ENCODE data around the gene KRTAP10-4. TPM values are rescaled to one million over a fixed set of nuclear protein-coding genes. Genes with fewer than 3 reads are reported as not detected.

The KRTAP10-4 gene
- total RNA-seq, 4 donors from 2014 or later = not detected

GRCh38 chr21:44568667-44569556 is 4.6 kb upstream of the KRTAP10-4 start:
- no peaks in the 10 kb centered on the region for H3K9me3 ChIP-seq
- no peak overlapping the region for H3K4me3 ChIP-seq
- DNase-seq = no peak
- no peaks in the 10 kb centered on the region for H3K36me3 ChIP-seq
- no peak overlapping the region for H3K27ac ChIP-seq
- H3K4me1 ChIP-seq = no peaks in the 10 kb centered on the region
- intact Hi-C loops (cut with DNase I; ENCODE audit: low total_unique reads) = no loop called here
- H3K27me3 ChIP-seq = no peaks in the 10 kb centered on the region
- TF ChIP-seq POLR2A (IDR thresholded peaks at IDR 0.05) = no peak
- TF ChIP-seq CTCF (IDR thresholded peaks at IDR 0.05) = no peak

GRCh38 chr21:44569861-44570517 is 3.5 kb upstream of the KRTAP10-4 start:
- DNase-seq = no peak
- Histone ChIP-seq H3K4me3 (no peak overlapping the region), H3K27ac (no peak overlapping the region), H3K36me3 (no peaks in the 10 kb centered on the region), H3K4me1 (no peaks in the 10 kb centered on the region), H3K9me3 (no peaks in the 10 kb centered on the region), H3K27me3 (no peaks in the 10 kb centered on the region)
- TF ChIP-seq CTCF (IDR thresholded peaks at IDR 0.05) (no peak), POLR2A (IDR thresholded peaks at IDR 0.05) (no peak)
- intact Hi-C loops (cut with DNase I; ENCODE audit: low total_unique reads) = no loop called here

GRCh38 chr21:44571296-44571695 is 2.2 kb upstream of the KRTAP10-4 start:
- Histone ChIP-seq H3K27me3 (no peaks in the 10 kb centered on the region), H3K4me3 (no peak overlapping the region), H3K4me1 (no peaks in the 10 kb centered on the region), H3K27ac (no peak overlapping the region), H3K9me3 (no peaks in the 10 kb centered on the region), H3K36me3 (no peaks in the 10 kb centered on the region)
- intact Hi-C loops (cut with DNase I; ENCODE audit: low total_unique reads) = no loop called here
- no peak for DNase-seq
- TF ChIP-seq CTCF (IDR thresholded peaks at IDR 0.05) = no peak
- no peak for TF ChIP-seq POLR2A (IDR thresholded peaks at IDR 0.05)

DNA sequence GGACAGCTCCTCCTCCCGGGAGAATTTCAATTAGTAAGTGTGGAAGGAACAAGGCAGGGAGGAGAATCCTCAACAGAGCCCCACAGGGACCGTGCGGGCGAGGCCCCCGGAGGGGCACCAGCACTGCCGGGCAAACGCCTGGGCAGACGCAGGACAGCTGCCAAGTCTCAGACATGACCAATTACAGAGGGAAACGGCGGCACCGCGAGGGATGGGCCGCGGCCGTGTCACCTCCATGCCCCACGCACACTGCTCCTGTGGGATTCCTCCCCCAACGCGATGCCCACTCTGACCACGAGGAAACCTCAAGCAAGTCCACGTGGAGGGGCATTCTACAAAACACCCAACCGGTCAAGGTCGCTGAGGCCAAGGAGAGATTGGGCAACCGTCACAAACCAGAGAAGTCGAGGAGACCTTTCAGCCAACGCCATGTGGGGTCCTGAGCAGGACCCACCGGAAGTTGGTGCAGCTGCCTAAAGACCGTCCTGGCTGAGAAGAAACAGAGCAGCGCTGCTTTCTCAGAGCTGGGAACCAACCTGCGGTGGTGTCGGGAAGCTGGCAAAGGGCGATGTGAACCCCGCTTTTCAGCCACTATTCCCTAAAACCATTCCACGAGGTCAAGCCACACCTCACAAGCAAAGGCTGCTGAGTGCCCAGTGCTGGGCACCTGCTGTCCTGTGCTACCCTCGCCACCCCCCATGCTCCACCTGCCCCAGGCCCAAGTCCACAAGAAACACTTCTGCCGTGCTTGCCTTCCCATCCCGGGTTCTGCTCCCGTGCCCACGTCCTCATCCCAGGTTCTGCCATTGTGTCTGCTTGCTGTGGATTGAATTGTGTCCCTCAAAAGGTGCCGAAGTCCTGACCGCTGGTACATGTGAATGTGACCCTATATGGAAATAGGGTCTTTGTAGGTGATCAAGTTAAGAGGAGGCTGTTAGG is 1.4 kb upstream of the KRTAP10-4 start:
- TF ChIP-seq CTCF (IDR thresholded peaks at IDR 0.05) (no peak), POLR2A (IDR thresholded peaks at IDR 0.05) (no peak)
- H3K36me3 ChIP-seq = no peaks in the 10 kb centered on the region
- no peaks in the 10 kb centered on the region for H3K9me3 ChIP-seq
- H3K27ac ChIP-seq = no peak overlapping the region
- no peaks in the 10 kb centered on the region for H3K27me3 ChIP-seq
- no peak overlapping the region for H3K4me3 ChIP-seq
- intact Hi-C loops (cut with DNase I; ENCODE audit: low total_unique reads) = no loop called here
- H3K4me1 ChIP-seq = no peaks in the 10 kb centered on the region
- DNase-seq = no peak

All from uterus (tissue), 4 donors.